ENCODE results near the gene TMX4.

GRCh38 chr20:8065691-8066090, 46.1 kb upstream of the TMX4 start:
- TF ChIP-seq CTCF (IDR thresholded peaks at IDR 0.05) (no peak), POLR2A (IDR thresholded peaks at IDR 0.05) (no peak)
